Measurements from ENCODE around the gene USP10. TPM values are rescaled to one million over a fixed set of nuclear protein-coding genes. Genes with fewer than 3 reads are reported as not detected.

Gene USP10
- polyA plus RNA-seq, 6 donors from 2014 or later: 69.4 to 103 (median 96.4) TPM

DNA sequence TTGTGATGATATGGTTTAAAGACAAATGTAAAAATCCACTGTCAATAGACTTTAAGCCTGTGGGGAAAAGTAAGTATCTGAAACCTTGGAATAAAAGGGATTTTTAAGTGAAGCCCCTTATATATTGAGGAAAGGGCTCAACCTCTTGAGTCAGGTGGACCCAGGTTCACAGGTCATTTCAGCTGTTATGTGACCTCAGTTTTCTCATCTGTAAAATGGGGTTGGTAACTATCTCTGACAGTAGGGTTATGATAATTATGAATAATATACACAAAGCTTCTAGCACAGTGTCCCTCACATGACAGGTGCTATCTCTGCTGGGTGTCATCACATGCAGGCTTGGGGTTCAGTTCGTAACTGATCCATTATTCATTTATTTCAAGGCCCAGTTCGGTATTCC is 57.0 kb downstream of the USP10 start:
- Mint-ChIP-seq H3K4me3 (no peak overlapping the region), H3K27ac (peak overlapping the region in 2 of 6 donors; percentile 10 to 83), H3K4me1 (peaks cover 55 to 72% (median 62%) of the 10 kb centered on the region in 3 donors), H3K9me3 (no peaks in the 10 kb centered on the region), H3K27me3 (no peaks in the 10 kb centered on the region), H3K36me3 (no peaks in the 10 kb centered on the region)
- DNase-seq (no peak), ATAC-seq (ENCODE audit: low read depth in 2 of 2) (no peak)

DNA sequence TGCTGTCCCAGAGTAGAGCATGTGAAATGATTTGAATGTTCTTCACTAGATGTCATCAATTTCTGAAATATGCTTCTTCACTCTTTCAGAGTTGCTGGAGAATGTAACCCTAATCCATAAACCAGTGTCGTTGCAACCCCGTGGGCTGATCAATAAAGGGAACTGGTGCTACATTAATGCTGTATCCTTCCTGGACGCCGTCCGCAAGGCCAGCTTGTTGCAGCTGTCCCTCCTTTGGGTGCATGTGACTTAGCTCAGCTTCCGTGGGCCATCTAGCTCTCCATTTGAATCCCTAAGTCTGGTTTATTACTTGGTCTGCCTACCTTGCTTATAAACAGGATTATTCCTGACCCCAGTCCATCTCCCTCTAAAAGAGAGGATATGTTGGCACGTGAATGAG is 58.8 kb downstream of the USP10 start:
- peaks cover 40 to 58% (median 50%) of the 10 kb centered on the region in 3 donors for H3K4me1 Mint-ChIP-seq
- H3K27ac Mint-ChIP-seq: peak overlapping the region in 2 of 6 donors; percentile 10 to 26

DNA sequence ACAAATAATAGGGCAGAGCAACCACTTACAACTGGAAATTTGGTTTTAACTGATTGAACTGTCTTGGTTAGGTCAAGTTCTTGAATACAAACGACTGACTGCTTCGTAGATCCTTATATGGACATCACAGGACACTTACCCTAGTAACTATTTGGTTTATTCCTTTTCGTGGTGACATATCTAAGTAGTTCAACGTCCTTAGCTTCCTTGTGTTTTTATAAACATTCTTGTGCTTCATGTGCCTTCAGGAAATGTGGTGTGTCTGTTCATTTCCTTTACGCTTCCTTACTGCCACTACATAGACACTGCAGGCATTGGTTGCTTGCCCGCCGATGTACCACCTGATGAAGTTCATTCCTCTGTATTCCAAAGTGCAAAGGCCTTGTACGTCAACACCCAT is 59.3 kb downstream of the USP10 start:
- no peaks in the 10 kb centered on the region for H3K9me3 Mint-ChIP-seq
- peaks cover 0 to 4% of the 10 kb centered on the region in 2 donors for H3K36me3 Mint-ChIP-seq
- peak overlapping the region in 3 of 6 donors; percentile 1 to 26 (median 12) for H3K27ac Mint-ChIP-seq

More for the DNA sequence above, 58.8 kb downstream of the USP10 start:
- DNase-seq (no peak), ATAC-seq (ENCODE audit: low read depth in 2 of 2) (no peak)
- Mint-ChIP-seq H3K36me3 (no peaks in the 10 kb centered on the region), H3K27me3 (no peaks in the 10 kb centered on the region), H3K9me3 (no peaks in the 10 kb centered on the region), H3K4me3 (no peak overlapping the region)

DNA sequence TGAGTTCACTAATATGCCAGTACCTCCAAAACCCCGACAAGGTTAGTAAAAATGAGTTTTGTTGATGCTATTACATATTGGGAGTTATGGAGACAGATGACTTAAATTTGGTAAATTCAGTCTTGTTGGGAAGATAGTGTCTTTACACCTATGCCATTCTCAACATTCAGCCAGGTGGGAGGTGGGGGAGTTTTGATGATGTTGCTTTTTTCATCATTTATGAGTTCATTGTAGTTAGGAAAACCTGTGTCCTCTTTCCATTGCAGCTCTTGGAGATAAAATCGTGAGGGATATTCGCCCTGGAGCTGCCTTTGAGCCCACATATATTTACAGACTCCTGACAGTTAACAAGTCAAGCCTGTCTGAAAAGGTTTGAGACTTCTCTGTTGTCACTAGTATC is 60.1 kb downstream of the USP10 start:
- peaks cover 5 to 7% of the 10 kb centered on the region in 2 donors for H3K36me3 Mint-ChIP-seq
- no peak overlapping the region for H3K4me3 Mint-ChIP-seq

More for the DNA sequence above, 59.3 kb downstream of the USP10 start:
- no peak for ATAC-seq (ENCODE audit: low read depth in 2 of 2)
- H3K4me1 Mint-ChIP-seq: peaks cover 35 to 53% (median 46%) of the 10 kb centered on the region in 3 donors
- DNase-seq: no peak
- no peak overlapping the region for H3K4me3 Mint-ChIP-seq
- no peaks in the 10 kb centered on the region for H3K27me3 Mint-ChIP-seq

DNA sequence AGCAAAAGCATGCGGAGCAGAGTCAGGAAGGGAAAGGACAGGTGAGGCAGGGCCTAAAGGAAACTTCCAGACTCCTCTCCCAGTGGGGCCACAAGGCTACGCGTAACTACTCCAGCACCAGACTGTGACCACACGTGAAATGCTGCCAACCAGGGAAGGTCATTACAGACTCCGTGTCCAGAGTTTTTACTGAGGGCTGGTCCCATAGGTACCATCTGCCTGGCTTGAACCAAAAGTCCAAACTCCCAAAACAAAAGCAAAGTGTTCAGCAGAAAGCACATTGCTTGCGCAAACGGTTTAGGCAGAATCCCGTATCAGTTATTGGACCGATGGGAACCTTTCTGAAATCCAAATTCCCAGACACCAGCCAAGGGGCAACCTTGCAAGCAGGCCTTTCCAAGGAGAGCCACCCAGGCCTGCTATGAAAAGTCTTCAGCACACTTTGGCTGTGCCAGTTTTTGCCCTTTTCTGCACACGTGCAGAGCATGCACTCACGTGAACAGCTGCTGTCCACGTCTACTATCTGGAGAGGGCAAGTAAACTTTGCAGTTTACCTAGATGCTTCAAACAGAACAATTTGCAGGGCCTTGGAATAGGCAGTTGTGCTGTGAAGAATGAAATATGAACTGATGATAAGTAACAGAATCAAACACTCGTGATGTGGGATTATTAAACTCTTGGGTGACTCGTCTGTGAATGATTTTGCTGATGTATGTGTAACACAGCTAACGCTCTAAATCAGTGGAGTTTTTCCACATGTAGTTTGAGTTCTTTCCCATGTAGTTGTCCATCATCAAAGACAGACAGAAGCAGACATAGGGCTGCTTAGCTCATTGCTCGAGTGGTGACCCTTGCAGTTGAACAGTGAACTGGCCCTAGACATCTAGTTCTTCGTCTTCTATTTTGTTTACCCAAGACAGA is 61.9 kb downstream of the USP10 start:
- ATAC-seq (ENCODE audit: low read depth in 2 of 2) (no peak), DNase-seq (no peak)
- peaks cover 13 to 30% (median 29%) of the 10 kb centered on the region in 3 donors for H3K4me1 Mint-ChIP-seq
- H3K36me3 Mint-ChIP-seq: peaks cover 5 to 14% of the 10 kb centered on the region in 2 donors
- H3K27ac Mint-ChIP-seq: peak overlapping the region in 1 of 6 donors; percentile 11
- H3K4me3 Mint-ChIP-seq: no peak overlapping the region
- H3K9me3 Mint-ChIP-seq: no peaks in the 10 kb centered on the region
- no peaks in the 10 kb centered on the region for H3K27me3 Mint-ChIP-seq

More for the DNA sequence above, 60.1 kb downstream of the USP10 start:
- ATAC-seq (ENCODE audit: low read depth in 2 of 2) (no peak), DNase-seq (no peak)
- H3K9me3 Mint-ChIP-seq: no peaks in the 10 kb centered on the region
- peak overlapping the region in 1 of 6 donors; percentile 28 for H3K27ac Mint-ChIP-seq
- H3K4me1 Mint-ChIP-seq: peaks cover 27 to 45% (median 42%) of the 10 kb centered on the region in 3 donors
- H3K27me3 Mint-ChIP-seq: no peaks in the 10 kb centered on the region

DNA sequence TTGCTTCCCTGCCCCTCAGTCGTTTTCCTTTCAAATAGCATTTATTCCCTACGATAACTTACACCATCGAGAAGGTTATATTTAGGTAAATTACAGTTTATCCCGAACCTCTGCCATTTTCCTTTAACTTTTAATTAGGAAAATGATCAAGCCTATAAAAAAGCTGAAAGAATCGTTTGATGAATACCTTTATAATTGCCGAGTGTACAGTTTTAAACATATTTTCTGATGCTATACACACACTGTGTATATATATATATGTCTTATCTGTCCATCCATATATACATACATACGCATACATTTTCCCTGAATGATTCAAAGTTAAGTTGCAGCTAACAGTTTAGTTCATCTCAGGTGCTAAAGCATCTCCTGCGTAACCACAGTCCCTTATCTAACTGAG is 63.4 kb downstream of the USP10 start:
- ATAC-seq (ENCODE audit: low read depth in 2 of 2): no peak
- DNase-seq: no peak
- H3K4me1 Mint-ChIP-seq: peaks cover 10 to 24% (median 20%) of the 10 kb centered on the region in 3 donors
- peaks cover 5 to 14% of the 10 kb centered on the region in 2 donors for H3K36me3 Mint-ChIP-seq
- no peak overlapping the region for H3K27ac Mint-ChIP-seq
- no peaks in the 10 kb centered on the region for H3K9me3 Mint-ChIP-seq
- no peak overlapping the region for H3K4me3 Mint-ChIP-seq
- H3K27me3 Mint-ChIP-seq: no peaks in the 10 kb centered on the region

DNA sequence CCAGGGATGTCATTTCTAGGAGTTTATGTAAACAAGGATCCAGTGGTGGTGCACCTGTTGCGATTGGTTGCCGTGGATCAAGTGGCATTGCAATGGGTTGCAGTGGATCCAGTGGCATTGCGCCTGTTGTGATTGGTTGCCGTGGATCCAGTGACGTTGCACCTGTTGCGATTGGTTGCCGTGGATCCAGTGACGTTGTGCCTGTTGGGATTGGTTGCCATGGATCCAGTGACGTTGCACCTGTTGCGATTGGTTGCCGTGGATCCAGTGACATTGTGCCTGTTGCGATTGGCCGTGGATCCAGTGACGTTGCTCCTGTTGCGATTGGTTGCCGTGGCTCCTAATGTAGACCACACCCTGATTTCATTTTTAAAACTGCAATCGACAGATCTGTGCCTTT is 63.8 kb downstream of the USP10 start:
- Mint-ChIP-seq H3K27me3 (no peaks in the 10 kb centered on the region), H3K4me3 (no peak overlapping the region), H3K4me1 (peaks cover 5 to 22% (median 16%) of the 10 kb centered on the region in 3 donors), H3K27ac (no peak overlapping the region), H3K9me3 (no peaks in the 10 kb centered on the region), H3K36me3 (peaks cover 6 to 17% of the 10 kb centered on the region in 2 donors)
- DNase-seq: no peak
- ATAC-seq (ENCODE audit: low read depth in 2 of 2): no peak

DNA sequence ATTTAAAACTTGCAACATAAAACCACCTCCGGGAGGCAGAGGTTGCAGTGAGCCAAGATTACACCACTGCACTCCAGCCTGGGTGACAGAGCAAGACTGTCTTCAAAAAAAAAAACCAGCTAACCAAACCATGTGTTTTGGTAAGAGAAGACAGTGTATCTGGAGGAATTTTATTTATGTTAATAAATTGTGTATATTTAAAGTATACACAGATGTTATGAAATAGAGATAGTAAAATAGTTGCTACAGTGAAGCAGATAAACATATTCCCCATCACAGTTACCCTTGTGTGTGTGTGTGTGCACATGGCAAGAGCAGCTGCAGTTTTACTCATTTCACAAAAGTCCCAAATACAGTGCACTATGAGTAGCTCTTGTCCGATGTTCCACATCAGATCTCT is 65.2 kb downstream of the USP10 start:
- Mint-ChIP-seq H3K4me3 (no peak overlapping the region), H3K27me3 (no peaks in the 10 kb centered on the region), H3K9me3 (no peaks in the 10 kb centered on the region), H3K27ac (peak overlapping the region in 2 of 6 donors; percentile 23 to 63), H3K4me1 (peaks cover 0 to 14% (median 6%) of the 10 kb centered on the region in 3 donors), H3K36me3 (peaks cover 16 to 28% of the 10 kb centered on the region in 2 donors)
- DNase-seq (no peak), ATAC-seq (ENCODE audit: low read depth in 2 of 2) (no peak)

DNA sequence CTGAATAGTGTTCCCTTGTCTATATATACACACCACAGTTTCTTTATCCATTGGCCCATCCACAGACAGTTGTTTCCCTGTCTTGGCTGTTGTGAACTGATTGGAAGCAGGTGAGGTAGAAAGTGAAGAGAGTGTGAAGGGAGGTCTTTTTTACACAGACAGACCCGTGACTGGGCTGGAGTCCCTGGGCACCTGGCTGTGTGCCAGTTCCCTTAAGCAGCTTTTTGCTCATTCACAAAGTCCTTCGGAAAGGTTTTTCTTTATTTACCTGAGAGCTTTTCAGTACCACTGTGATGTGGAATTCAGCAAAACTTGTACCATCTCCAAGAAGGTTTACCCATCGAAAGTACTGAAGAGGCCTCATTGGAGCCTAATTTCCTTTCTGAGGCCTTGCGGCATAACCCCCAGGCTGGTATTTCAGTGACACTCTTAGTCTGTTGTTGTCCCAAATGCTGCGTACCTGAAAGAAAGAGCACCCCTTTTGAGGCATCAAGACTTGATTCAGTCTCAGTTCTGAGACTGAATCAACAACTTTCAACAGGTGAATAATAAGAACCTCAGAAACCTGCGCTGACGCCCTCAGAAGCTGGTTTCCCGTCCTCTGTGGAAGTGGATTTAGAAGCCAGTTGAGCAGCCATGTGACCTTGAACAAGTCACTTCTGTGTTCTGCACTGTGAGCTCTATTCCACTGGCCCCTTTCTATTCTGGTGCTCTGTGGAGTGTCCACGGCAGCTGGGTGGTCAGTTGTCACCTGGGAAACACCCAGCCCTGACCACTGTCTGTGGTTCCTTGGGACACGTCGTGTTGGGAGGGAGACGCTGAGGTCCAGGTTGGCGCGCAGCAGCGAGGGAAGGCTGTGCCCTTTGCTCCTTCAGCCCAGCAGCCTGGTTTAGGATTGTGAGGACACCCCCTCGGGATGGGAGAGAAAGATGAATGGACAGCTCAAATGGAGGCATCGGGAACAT is 66.1 kb downstream of the USP10 start:
- DNase-seq: no peak
- Mint-ChIP-seq H3K36me3 (peaks cover 16 to 28% of the 10 kb centered on the region in 2 donors), H3K4me1 (peaks cover 0 to 9% (median 4%) of the 10 kb centered on the region in 3 donors), H3K27me3 (no peaks in the 10 kb centered on the region), H3K9me3 (no peaks in the 10 kb centered on the region), H3K27ac (peak overlapping the region; percentile 23 to 76 (median 58)), H3K4me3 (peak overlapping the region in 1 of 8 donors; percentile 5)
- ATAC-seq (ENCODE audit: low read depth in 2 of 2): no peak

DNA sequence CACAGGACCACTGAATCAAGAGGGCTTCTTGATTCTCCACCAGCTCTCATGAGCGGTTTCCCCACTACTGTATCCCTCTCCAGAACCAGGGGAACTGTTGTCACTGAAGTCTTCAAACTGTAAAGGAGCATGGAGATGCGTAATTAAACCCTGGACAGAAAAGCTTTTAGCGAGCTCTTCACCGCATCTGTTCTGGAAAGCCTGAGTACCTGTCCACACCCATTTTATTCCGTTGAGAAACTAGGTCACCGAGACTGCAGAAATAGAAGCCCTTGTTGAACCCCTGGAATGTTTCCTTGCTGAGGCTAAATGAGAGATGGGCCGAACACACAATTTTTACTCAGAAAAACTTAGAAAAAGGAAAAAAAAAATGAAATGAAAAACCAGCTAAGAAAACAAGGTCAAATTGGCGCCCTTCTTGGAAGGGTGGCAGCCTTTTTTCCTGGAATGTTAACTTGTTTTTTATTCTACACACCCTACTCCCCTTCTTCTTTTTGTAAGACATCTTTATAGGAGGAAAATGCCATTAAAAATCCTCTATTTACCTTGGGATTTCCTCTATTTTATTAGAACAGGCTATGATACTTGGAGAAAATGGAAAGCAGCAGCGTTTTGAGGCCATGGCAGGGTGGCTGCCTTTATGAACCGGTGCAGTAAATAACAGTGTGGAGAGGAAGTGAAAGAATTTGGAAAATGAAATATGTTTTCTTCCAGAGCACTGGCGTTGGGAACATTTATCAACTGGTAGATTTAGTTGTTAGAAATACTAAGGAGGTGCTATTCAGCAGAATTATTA is 67.4 kb downstream of the USP10 start:
- Mint-ChIP-seq H3K27ac (peak overlapping the region in 1 of 6 donors; percentile 65), H3K9me3 (no peaks in the 10 kb centered on the region), H3K4me3 (no peak overlapping the region), H3K36me3 (peaks cover 16 to 28% of the 10 kb centered on the region in 2 donors), H3K4me1 (peaks cover 0 to 4% (median 0%) of the 10 kb centered on the region in 3 donors), H3K27me3 (no peaks in the 10 kb centered on the region)
- ATAC-seq (ENCODE audit: low read depth in 2 of 2) (no peak), DNase-seq (no peak)

DNA sequence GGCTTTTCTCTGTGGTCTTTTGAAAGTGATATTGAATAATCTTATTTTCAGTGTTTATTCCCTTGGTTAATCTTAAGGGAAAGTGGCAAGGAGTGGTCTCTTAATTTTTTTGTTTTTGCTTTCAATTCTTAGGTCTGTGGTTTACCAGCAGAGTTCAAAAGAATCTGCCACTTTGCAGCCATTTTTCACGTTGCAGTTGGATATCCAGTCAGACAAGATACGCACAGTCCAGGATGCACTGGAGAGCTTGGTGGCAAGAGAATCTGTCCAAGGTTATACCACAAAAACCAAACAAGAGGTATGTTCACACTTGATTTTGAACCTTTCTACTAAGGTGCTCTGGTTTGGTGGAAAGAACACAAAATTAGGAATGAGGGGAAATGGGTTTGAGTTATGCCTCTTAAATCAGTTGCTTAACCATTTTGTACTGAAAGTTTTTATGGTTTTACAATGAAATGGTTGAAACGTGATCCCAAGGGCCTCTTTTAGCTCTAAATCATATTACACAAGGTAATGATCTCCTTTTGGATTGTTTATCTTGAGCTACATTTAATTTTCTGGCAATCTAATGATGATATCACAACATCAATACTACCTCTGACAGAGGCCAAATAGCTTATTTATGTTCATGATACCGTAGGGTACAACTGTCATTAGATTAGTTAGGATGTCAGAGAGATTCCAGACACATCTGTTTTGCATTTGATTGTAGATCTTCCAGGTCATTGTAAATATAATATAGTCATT is 68.4 kb downstream of the USP10 start:
- ATAC-seq (ENCODE audit: low read depth in 2 of 2) (no peak), DNase-seq (no peak)
- Mint-ChIP-seq H3K4me1 (peaks cover 0 to 4% (median 0%) of the 10 kb centered on the region in 3 donors), H3K9me3 (no peaks in the 10 kb centered on the region), H3K27ac (no peak overlapping the region), H3K27me3 (no peaks in the 10 kb centered on the region), H3K4me3 (no peak overlapping the region), H3K36me3 (peaks cover 16 to 28% of the 10 kb centered on the region in 2 donors)

DNA sequence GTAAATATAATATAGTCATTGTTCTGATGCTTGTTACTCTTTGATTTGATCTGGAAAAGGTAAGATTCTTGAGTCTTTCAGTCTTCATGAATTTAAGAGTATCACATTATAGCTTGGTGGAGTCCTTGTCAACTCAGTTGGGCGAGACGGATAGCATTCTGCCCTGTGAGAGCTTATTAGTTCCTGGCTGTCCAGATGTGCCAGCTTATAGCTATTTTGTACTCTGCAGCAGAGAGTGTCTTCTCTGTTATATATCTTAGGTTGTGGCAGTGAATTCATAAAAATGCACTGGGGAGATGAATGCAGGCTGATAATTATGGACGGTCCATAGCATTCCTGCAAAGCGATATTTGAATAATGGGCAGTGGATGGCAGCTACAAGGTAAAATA is 69.0 kb downstream of the USP10 start:
- no peak for DNase-seq
- Mint-ChIP-seq H3K27me3 (no peaks in the 10 kb centered on the region), H3K36me3 (peaks cover 15 to 28% of the 10 kb centered on the region in 2 donors), H3K27ac (peak overlapping the region in 2 of 6 donors; percentile 7 to 40), H3K4me1 (peaks cover 0 to 4% (median 0%) of the 10 kb centered on the region in 3 donors), H3K9me3 (no peaks in the 10 kb centered on the region), H3K4me3 (no peak overlapping the region)
- no peak for ATAC-seq (ENCODE audit: low read depth in 2 of 2)

All from naive B cell (primary cell).